Small intestine (tissue), 7 donors: ENCODE measurements around the gene RRM2. TPM values are rescaled to one million over a fixed set of nuclear protein-coding genes. Genes with fewer than 3 reads are reported as not detected.

ENCODE experiments used
- DNase-seq, 2 donors: peaks; one replicate each; pipeline versions ENCODE4 v3.0.0 to v3.0.0-alpha.2; 2013
- FAIRE-seq: peaks from 2 replicates; lab custom pipeline; 2012; peaks lifted over from hg19 to GRCh38; lab: Jason Lieb, UNC
- H3K27ac ChIP-seq, 3 donors: one replicate each; pipeline ENCODE4 v1.5.1; 2013; ENCODE audit warnings: low read length in 2 of 3, mild to moderate bottlenecking in 2 of 3, control low read depth in 1 of 3, inconsistent platforms in 1 of 3, low read depth in 1 of 3, moderate library complexity in 1 of 3
- H3K27me3 ChIP-seq, 3 donors: one replicate each; pipeline ENCODE4 v1.6.1; 2013; ENCODE audit warnings: low read length in 3 of 3, inconsistent platforms in 1 of 3; ENCODE audit not compliant: control insufficient read depth in 3 of 3, insufficient read depth in 3 of 3
- H3K36me3 ChIP-seq, 3 donors: one replicate each; pipeline ENCODE4 v1.6.1; 2013; ENCODE audit warnings: low read length in 3 of 3, inconsistent platforms in 1 of 3, low read depth in 1 of 3, mild to moderate bottlenecking in 1 of 3, moderate library complexity in 1 of 3; ENCODE audit not compliant: control insufficient read depth in 3 of 3, insufficient read depth in 2 of 3
- H3K4me1 ChIP-seq, 3 donors: one replicate each; pipeline ENCODE4 v1.6.1; 2013; ENCODE audit warnings: low read length in 2 of 3, inconsistent platforms in 1 of 3, low read depth in 1 of 3, mild to moderate bottlenecking in 1 of 3, moderate library complexity in 1 of 3; ENCODE audit not compliant: control insufficient read depth in 3 of 3, insufficient read depth in 2 of 3
- H3K4me3 ChIP-seq, 3 donors: one replicate each; pipeline ENCODE4 v1.5.1; 2013; ENCODE audit warnings: low read length in 3 of 3, control low read depth in 1 of 3, inconsistent platforms in 1 of 3, low read depth in 1 of 3, mild to moderate bottlenecking in 1 of 3, moderate library complexity in 1 of 3
- H3K9me3 ChIP-seq, 2 donors: one replicate each; pipeline ENCODE4 v1.6.1; 2013; ENCODE audit warnings: low read depth in 1 of 2, low read length in 1 of 2; ENCODE audit not compliant: control insufficient read depth in 2 of 2, insufficient read depth in 1 of 2
- WGBS, 3 donors: extraction: QIAGEN DNeasy Blood & Tissue Kit; methylation state at CpG; one replicate each; pipeline ENCODE4 v1.1.7; 2013; 5-methylcytosine and 5-hydroxymethylcytosine counted together
- polyA plus RNA-seq, 4 donors: library from polyadenylated mRNA; stranded (reverse) in 3 of 4; unstranded in 1 of 4; fragments of 200-250 nt in 3 of 4; fragments of 120-200 nt in 1 of 4; gene quantifications; one replicate each; pipeline versions ENCODE4 v1.2.1 to v1.2.3, GENCODE V29; 2013
- donor health status: healthy with polysubstance abuse.
- donor health status: control.
- donor health status: control.
- donor health status: Bipolar disorder and iron deficiency.
- donor health status: healthy.

Gene RRM2
- polyA plus RNA-seq, 4 donors = 5.4 to 62.9 (median 19.9) TPM

GRCh38 chr2:10078704-10079265 lies 43.8 kb upstream of the RRM2 start:
- peak overlapping the region in 2 of 3 donors; percentile 14 to 43 for H3K27ac ChIP-seq
- peak overlapping the region in 1 of 3 donors; percentile 37 for H3K4me3 ChIP-seq
- FAIRE-seq (no peak), DNase-seq (no peak)
- peaks cover 0 to 14% (median 0%) of the 10 kb centered on the region in 3 donors for H3K4me1 ChIP-seq
- 31 to 41% (median 40%) methylated on average over 12 of the region's 12 CpGs for WGBS, 3 donors
- no peaks in the 10 kb centered on the region for H3K9me3 ChIP-seq
- peaks cover 0 to 14% (median 0%) of the 10 kb centered on the region in 3 donors for H3K36me3 ChIP-seq
- H3K27me3 ChIP-seq = peaks cover 0 to 11% (median 11%) of the 10 kb centered on the region in 3 donors

- H3K27me3 ChIP-seq = peaks cover 0 to 13% (median 11%) of the 10 kb centered on the region in 3 donors
- H3K4me1 ChIP-seq = peaks cover 0 to 17% (median 0%) of the 10 kb centered on the region in 3 donors
- peak; percentile 9 to 76 for DNase-seq
- WGBS, 3 donors = 1 to 2% (median 1%) methylated on average over 47 to 53 of the region's 53 CpGs
- peak overlapping the region; percentile 34 to 59 (median 37) for H3K4me3 ChIP-seq
- H3K27ac ChIP-seq = peak overlapping the region in 2 of 3 donors; percentile 14 to 43
- H3K36me3 ChIP-seq = peaks cover 0 to 10% (median 0%) of the 10 kb centered on the region in 3 donors
- FAIRE-seq = no peak
- no peaks in the 10 kb centered on the region for H3K9me3 ChIP-seq
These were observed 43.2 kb upstream of the RRM2 start for GRCh38 chr2:10079266-10079869.

- Histone ChIP-seq H3K27me3 (peaks cover 0 to 13% (median 12%) of the 10 kb centered on the region in 3 donors), H3K9me3 (no peaks in the 10 kb centered on the region), H3K27ac (peak within 1 kb of the TSS in 2 of 3 donors; percentile 14 to 79), H3K4me1 (peaks cover 0 to 18% (median 0%) of the 10 kb centered on the region in 3 donors), H3K36me3 (peaks cover 0 to 9% (median 0%) of the 10 kb centered on the region in 3 donors), H3K4me3 (peak within 1 kb of the TSS; percentile 34 to 59 (median 53))
- 1 to 2% (median 1%) methylated on average over 12 to 98 of the region's 98 CpGs for WGBS, 3 donors
- peak in 1 of 2 donors; percentile 84 for DNase-seq
- FAIRE-seq = no peak
These were observed 42.5 kb upstream of the RRM2 start, which contains the start of gene CYS1 for GRCh38 chr2:10079870-10080535. TSS of gene CYS1 (minus strand) at chr2:10080411. CDS start at chr2:10080223, 188 bp downstream.

GRCh38 chr2:10080536-10081304 lies 41.8 kb upstream of the RRM2 start:
- peak overlapping the region in 1 of 3 donors; percentile 79 for H3K27ac ChIP-seq
- H3K36me3 ChIP-seq = peaks cover 0 to 5% (median 0%) of the 10 kb centered on the region in 3 donors
- H3K9me3 ChIP-seq = no peaks in the 10 kb centered on the region
- H3K4me3 ChIP-seq = peak overlapping the region in 2 of 3 donors; percentile 53 to 59
- H3K4me1 ChIP-seq = peaks cover 0 to 25% (median 0%) of the 10 kb centered on the region in 3 donors
- H3K27me3 ChIP-seq = peaks cover 0 to 14% (median 13%) of the 10 kb centered on the region in 3 donors
- 8 to 19% (median 15%) methylated on average over 24 to 45 of the region's 45 CpGs for WGBS, 3 donors
- peak in 1 of 2 donors; percentile 73 for DNase-seq
- no peak for FAIRE-seq

- no peaks in the 10 kb centered on the region for H3K36me3 ChIP-seq
- peaks cover 0 to 37% (median 0%) of the 10 kb centered on the region in 3 donors for H3K4me1 ChIP-seq
- no peak overlapping the region for H3K4me3 ChIP-seq
- no peak for FAIRE-seq
- 59 to 77% (median 69%) methylated on average over 5 of the region's 5 CpGs for WGBS, 3 donors
- no peak overlapping the region for H3K27ac ChIP-seq
- no peak for DNase-seq
- no peaks in the 10 kb centered on the region for H3K9me3 ChIP-seq
- H3K27me3 ChIP-seq = peaks cover 0 to 8% (median 8%) of the 10 kb centered on the region in 3 donors
These were observed 39.5 kb upstream of the RRM2 start for GRCh38 chr2:10083046-10083445.

DNA sequence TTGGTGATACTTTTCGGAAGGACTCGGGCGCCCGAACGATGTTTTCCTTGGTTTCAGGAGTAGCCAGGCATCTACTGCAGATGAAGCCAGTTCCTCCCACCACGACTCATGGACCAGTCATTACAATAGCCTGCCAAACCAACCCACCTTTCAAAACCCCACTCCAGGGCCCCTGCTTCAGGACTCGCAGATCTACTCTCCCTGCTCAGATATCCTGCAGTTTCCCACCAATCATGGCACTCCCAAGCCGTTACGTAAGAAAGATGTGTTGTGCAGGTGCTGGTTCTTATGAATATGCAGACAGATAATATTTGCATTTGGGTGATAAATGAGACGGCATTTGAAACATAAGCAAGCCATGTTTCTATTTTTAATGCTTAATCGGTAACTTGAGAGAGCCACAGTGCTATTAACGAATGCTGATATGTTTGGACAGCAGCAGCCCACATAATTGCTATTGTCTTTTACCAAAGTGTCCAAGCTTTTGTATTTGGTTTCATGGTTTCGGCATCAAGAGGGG lies 38.8 kb upstream of the RRM2 start:
- H3K36me3 ChIP-seq = no peaks in the 10 kb centered on the region
- peaks cover 0 to 8% (median 6%) of the 10 kb centered on the region in 3 donors for H3K27me3 ChIP-seq
- no peak overlapping the region for H3K27ac ChIP-seq
- DNase-seq (no peak), FAIRE-seq (no peak)
- 68 to 79% (median 76%) methylated on average over 13 of the region's 13 CpGs for WGBS, 3 donors
- H3K9me3 ChIP-seq = no peaks in the 10 kb centered on the region
- H3K4me3 ChIP-seq = no peak overlapping the region
- peaks cover 0 to 30% (median 0%) of the 10 kb centered on the region in 3 donors for H3K4me1 ChIP-seq

DNA sequence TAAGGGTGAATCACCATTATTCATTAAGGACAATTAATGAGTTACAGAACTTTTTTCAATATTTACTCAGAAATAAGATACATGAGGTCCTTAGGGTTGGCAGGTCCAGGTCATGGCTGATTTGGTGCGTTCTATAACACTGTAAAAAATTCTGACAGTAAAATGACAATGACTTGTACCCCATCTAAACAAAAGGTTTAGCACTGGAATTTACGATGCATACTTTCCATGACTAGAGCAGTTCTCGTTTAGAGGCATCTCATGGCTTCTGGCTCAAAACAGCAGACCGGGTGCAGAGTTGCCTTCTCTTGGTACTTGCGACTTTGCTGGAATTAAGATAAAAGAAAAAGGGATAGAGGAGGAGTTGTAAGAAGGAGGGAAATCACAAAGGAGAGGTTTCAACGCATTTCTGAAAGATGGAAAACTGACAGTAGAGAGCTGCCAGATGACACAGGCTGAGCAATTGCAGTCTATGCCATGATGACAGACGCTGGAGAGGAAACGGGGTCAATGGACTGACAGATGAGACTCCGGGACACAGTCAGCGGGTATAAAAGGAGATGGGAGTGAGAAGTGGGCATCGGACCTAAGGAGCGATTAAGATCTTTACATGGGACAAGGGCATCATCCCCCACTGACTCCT lies 38.2 kb upstream of the RRM2 start:
- WGBS, 3 donors = 79 to 84% (median 83%) methylated on average over 12 of the region's 12 CpGs
- DNase-seq = no peak
- no peak overlapping the region for H3K27ac ChIP-seq
- no peaks in the 10 kb centered on the region for H3K36me3 ChIP-seq
- H3K4me1 ChIP-seq = peaks cover 0 to 29% (median 0%) of the 10 kb centered on the region in 3 donors
- H3K4me3 ChIP-seq = no peak overlapping the region
- H3K27me3 ChIP-seq = peaks cover 0 to 8% (median 5%) of the 10 kb centered on the region in 3 donors
- no peaks in the 10 kb centered on the region for H3K9me3 ChIP-seq
- no peak for FAIRE-seq
